CD4-positive, alpha-beta T cell treated with Interferon gamma for 1 hour (primary cell): Measurements from ENCODE around the gene SLC44A4.
A peak's percentile ranks its signal among the peaks of the same experiment; 100 is the strongest.
"Not testable (repeated sequence)": the region's sequence is repeated elsewhere in the genome, so short reads cannot be mapped to it uniquely, and the experiment has no call there.

Experiments used
- DNase-seq: peaks from one replicate; pipeline ENCODE4 v3.0.0-alpha.2; 2020

The SLC44A4 gene

GRCh38 chr6:31878726-31879125, at the start of gene SLC44A4:
Gene SLC44A4 (minus strand): TSS chr6:31878997. CDS start chr6:31878980, 17 bp downstream.
- no peak for DNase-seq

GRCh38 chr6:31928672-31928939, 49.8 kb upstream of the SLC44A4 start:
- DNase-seq = no peak

- DNase-seq = no peak
Observed at GRCh38 chr6:31927863-31928671, 49.3 kb upstream of the SLC44A4 start.

DNA sequence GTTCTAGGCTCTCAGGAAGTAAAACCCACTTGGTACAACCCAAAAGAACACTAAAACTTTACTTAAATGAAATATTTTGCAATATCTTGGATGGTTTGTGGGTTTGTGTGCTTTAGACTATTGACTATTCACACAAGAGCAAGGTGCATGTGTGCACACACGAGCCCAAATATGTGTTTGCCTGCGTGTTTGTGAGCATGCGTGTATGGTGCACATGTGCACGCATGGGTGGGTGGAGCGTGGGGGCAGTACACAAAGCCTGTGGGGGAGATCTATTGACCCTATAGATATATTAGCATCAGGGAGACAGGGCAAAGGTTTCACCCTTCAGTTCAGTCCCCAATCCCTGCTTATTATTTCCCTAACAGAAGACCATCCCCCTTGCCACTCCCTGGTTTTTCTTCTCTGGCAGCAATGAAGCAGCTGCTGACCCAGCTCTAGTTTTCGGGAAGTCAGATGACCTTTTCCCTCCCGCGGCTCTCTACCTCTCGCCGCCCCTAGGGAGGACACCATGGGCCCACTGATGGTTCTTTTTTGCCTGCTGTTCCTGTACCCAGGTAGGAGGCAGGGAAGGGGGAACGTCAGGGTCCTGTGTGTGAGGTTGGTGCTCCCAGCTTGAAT, 48.6 kb upstream of the SLC44A4 start, which contains the start of gene C2:
Gene C2, plus strand, starts transcription at position 476 of the 621 bp plus-strand sequence. Its CDS starts 36 bp downstream, at position 512.
- peak; percentile 14 for DNase-seq

DNA sequence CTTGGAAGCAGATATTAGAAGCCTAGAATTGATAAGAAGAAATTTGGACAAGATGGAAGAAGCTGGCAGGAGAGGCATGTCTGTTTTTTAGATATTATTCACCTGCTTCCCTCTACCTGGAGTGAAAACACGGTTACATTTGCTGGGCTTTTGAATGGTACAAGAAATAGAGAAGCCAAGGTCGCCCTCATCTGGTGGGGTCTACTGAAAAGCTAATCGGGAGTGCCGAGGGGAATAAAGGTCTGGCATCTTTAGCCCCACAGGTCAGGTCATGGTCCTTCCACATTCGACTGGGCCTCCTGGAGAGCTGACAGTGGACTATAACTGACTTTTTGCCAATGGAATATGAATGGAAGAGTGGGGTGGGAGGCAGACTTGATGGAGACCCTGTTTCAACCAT, 44.1 kb upstream of the SLC44A4 start:
- no peak for DNase-seq

DNA sequence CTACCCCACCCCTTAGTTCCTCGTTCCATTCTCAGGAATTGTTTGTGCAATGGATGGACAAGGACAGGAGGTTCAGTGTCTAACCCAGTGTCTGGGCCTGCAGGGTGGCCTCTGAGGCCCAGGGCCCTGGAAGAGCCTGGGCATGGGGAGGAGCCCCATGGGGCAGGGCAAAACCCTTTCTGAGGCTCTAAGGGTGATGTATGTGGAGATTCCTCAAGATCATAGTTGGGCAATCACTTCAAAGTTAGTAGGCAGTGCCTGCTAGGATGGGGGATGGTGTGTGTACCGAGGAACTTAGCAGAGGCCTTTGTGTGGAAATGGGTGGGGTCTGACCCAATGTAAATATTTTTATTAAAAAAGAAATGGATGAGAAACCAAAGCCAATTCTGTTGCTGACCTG, 42.0 kb upstream of the SLC44A4 start:
- DNase-seq = no peak

- DNase-seq = no peak
Observed at GRCh38 chr6:31919624-31920303, 41.0 kb upstream of the SLC44A4 start.

DNA sequence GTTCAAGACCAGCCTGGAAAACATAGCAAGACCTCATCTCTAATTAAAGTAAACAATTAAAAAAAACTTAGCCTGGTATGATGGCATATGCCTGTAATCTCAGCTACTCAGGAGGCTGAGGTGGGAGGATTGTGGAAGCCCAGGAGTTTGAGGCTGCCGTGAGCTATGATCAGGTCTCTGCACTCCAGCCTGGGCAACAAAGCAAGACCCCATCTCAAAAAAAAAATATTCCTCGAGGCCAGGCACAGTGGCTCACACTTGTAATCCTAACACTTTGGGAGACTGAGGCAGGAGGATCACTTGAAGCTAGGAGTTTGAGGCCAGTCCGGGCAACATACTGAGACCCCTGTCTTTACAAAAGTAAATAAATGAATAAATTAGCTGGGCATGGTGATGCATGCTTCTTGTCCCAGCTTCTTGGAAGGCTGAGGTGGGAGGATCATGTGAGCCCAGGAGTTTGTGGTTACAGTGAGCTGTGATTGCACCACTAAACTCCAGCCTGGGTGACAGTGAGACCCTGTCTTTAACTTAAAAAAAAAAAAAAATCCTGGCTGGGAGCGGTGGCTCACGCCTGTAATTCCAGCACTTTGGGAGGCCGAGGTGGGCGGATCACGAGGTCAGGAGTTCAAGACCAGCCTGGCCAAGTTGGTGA, 39.4 kb upstream of the SLC44A4 start:
- DNase-seq = no peak

- DNase-seq = no peak
Observed at GRCh38 chr6:31915756-31916155, 37.0 kb upstream of the SLC44A4 start.

- no peak for DNase-seq
Observed at GRCh38 chr6:31915351-31915750, 36.6 kb upstream of the SLC44A4 start.

DNA sequence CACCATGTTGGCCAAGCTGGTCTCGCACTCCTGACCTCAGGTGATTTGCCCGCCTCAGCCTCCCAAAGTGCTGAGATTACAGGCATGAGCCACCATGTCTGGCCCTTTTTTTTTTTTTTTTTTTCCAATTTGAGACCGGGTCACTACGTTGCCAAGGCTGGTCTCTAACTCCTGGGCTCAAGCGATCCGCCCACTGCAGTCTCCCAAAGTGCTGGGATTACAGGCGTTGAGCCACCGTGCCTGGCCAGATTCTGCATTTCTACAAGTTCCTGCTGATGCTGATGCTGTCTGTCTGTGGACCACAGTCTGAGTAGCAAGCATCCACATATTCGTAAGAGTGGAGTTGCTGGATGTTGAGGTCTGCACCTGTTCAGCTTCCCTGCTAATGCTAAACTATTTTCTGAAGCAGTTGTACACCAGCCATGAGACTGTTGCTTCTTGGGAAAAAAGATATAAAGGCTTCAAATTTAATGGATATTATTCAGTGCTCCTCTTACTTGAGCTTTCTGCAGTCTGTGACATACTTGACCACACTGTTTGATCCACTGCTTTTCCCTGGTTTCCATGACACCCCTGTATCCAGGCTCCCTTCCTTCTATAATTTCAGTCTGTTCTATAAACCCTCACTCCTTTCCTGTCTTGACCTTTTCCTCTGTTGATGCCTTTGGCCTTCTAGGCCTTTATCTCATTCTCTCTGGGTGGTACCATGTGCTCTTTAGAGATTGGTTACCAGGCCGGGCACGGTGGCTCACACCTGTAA, 33.2 kb upstream of the SLC44A4 start:
- no peak for DNase-seq

GRCh38 chr6:31909298-31909697, 30.5 kb upstream of the SLC44A4 start:
- not testable (repeated sequence) for DNase-seq

DNA sequence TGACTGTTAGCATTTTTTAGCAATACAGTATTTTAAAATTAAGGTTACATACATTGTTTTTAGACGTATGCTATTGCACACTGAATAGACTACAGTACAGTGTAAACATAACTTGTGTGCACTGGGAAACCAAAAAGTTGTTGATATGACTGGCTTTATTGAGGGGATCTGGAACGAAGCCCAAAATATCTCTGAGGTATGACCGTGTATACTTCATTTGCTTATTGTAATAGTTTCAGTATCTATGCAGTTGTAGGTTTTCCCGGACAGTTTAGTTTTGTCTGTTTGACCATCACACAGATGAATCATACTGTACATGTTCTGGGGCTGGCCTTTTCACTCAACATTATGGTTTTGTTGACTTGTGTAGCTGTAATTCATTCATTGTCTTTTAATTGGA, 30.0 kb upstream of the SLC44A4 start:
- DNase-seq = no peak

- not testable (repeated sequence) for DNase-seq
Observed at GRCh38 chr6:31908255-31908654, 29.5 kb upstream of the SLC44A4 start.

DNA sequence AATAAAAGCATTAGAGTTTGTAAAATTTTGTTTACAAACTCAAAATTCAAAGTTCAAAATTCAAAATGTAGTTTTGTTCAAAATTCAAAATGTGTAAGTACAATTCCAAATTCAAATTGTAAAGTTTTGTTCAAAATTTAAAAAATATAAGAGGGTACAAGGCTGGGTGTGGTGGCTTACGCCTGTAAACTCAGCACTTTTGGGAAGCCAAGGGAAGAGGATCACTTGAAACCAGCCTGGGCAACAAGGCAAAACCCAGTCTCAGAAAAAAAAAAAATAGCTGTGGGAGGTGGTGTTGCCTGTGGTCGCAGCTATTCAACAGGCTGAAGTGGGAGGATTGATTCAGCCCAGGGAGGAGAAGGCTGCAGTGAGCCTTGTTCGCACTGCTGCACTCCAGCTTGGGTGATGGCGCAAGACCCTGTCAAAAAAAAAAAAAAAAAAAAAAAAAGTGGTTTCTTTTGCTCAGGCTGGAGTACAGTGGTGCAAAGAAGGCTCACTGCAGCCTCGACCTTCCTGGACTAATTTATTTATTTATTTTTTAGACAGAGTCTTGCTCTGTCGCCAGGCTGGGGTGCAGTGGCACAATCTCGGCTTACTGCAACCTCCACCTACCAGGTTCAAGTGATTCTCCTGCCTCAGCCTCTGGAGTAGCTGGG, 28.5 kb upstream of the SLC44A4 start:
- DNase-seq = no peak

- not testable (repeated sequence) for DNase-seq
Observed at GRCh38 chr6:31906727-31907126, 27.9 kb upstream of the SLC44A4 start.

DNA sequence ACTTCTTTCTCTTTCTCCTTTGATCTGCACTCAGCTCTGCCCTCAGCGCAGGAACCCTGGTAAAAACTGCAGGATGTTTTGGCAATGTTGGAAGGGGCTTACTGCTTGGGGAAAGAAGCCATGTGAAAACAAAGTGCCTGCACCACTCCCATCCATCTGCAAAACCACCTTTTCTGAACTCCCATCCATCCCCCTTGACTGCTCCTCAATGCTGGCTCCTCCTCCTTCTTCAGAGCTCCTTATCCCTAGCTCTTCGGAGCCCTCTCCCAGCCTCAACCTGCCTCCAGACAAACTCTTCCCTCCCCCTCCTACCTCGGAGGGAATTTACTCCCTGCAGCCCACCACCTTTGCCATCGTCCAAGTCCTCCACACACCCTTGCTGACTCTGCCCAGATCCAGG, 27.3 kb upstream of the SLC44A4 start:
- DNase-seq = no peak

- no peak for DNase-seq
Observed at GRCh38 chr6:31905041-31905440, 26.2 kb upstream of the SLC44A4 start.

GRCh38 chr6:31903957-31904356, 25.2 kb upstream of the SLC44A4 start:
- no peak for DNase-seq

GRCh38 chr6:31901953-31902643, 23.3 kb upstream of the SLC44A4 start, which contains the start of gene ZBTB12:
Gene ZBTB12 (minus strand): TSS chr6:31902086. CDS start chr6:31901305, 781 bp downstream.
- DNase-seq = peak; percentile 90

GRCh38 chr6:31901415-31901952, 22.7 kb upstream of the SLC44A4 start:
- DNase-seq = peak; percentile 64
